C4-2B (cell line): Measurements from ENCODE around the gene XYLT1.
A peak's percentile ranks its signal among the peaks of the same experiment; 100 is the strongest.

Experiments
- H3K27ac ChIP-seq: fragments of 450-650 bp; 2 replicates; pipeline ENCODE4 v1.5.1; 2017
- ZFX ChIP-seq: fragments of 450-650 bp; IDR thresholded peaks from 2 replicates; pipeline ENCODE4 v1.6.1; 2017
- TF ChIP-seq, protein P1 (sequence below): fragments of 450-650 bp; conservative IDR thresholded peaks from 2 replicates; pipeline ENCODE4 v1.5.1; 2017; ENCODE audit warnings: mild to moderate bottlenecking

XYLT1 gene

DNA sequence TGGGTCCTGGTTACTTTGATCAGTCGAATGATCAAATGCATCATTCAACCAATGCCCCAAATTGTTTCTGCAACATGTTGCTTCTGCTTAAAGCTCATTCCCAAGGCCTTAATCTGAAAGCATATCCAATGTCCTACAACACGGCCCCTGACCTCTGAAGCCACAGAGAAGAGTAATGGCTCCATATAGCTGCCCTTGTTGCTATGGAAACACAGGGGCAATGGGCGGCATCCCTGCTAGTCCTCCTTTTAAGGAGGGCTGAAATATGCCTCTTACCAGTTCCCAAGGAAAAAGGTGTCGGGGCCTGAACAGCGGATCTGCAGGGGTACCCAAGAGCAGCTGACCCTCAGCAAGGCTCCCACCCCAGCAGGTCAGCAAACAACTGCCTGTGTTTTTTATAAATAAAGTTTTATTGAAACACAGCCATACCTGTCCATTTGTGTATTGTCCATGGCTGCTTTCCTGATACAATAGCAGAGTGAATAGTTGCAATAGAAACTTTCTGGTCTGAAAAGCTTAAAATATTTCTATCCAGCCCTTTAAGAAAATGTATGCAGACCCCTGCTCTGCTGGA, 210.4 kb downstream of the XYLT1 start:
- TF ChIP-seq ZFX, result no peak
- TF ChIP-seq, protein P1, sequence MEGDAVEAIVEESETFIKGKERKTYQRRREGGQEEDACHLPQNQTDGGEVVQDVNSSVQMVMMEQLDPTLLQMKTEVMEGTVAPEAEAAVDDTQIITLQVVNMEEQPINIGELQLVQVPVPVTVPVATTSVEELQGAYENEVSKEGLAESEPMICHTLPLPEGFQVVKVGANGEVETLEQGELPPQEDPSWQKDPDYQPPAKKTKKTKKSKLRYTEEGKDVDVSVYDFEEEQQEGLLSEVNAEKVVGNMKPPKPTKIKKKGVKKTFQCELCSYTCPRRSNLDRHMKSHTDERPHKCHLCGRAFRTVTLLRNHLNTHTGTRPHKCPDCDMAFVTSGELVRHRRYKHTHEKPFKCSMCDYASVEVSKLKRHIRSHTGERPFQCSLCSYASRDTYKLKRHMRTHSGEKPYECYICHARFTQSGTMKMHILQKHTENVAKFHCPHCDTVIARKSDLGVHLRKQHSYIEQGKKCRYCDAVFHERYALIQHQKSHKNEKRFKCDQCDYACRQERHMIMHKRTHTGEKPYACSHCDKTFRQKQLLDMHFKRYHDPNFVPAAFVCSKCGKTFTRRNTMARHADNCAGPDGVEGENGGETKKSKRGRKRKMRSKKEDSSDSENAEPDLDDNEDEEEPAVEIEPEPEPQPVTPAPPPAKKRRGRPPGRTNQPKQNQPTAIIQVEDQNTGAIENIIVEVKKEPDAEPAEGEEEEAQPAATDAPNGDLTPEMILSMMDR, result no peak
- H3K27ac ChIP-seq, result no peak overlapping the region

DNA sequence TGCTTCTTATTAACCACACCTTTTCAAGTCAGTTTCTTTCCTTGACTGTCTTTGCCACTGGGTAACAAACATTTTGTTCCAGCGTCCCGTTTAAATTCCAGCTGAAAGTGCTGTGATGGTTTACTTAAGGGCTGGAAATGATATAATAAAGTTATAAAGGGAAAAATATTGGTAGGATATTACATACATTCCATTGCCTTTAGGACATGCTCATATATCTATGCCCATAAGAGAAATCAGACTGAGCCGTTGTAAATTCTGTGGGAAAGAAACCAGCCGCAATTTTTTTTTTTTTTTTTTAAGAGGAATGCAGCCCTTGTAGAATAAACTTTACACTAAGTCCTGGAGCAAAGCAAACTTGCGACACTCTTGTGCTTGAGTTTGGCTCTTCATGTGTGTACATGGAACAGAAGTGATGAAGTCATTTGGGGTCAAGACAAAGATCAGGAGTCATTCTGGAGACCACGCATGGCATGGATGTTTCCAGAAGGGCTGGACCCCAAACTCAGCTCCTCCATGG, 210.9 kb downstream of the XYLT1 start:
- TF ChIP-seq, protein P1, result no peak
- TF ChIP-seq ZFX, result no peak
- no peak overlapping the region for H3K27ac ChIP-seq

DNA sequence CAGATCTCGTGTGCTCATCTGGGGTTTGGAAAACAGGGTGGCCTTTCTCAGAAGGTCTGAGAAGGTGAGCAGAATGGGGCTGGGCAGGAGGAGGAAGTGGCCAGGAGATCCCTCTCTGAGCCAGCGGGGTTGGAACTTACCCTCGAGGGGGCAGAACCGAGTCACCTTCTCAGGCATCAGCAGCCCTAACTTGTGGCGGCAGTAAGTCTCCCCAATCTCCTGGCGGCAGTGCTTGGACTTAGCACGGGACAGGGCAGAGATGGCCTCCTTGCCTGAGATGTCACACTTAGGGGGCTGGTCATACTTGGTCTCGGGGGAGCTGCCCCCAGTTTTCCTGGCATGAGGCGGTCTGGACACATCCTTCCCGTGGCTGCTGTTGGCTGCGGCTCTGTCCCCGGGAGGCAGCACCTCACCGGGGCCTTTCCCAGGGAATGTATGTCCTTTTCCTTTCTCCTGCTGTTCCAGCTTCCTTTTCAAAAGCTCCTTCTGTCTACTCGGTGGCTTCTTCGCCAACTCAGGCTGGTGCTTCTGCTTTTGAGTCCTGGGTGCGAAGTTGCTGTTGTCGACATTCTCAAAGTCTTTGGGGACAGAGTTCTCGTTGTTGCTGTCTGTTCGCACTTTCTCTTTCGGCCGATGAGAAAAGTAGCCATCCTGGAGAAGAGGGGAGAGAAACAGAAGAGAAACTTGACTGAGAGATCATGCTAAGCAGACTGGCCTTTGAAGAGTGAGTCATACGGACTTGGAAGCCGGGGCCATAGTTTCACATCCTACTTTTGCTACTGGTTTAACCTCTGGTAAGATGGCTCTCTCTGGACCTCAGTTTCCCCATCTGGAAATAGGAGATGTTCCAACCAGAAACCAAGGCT, 211.7 kb downstream of the XYLT1 start:
- TF ChIP-seq ZFX, result no peak
- TF ChIP-seq, protein P1, result peak; percentile 22
- H3K27ac ChIP-seq, result no peak overlapping the region

DNA sequence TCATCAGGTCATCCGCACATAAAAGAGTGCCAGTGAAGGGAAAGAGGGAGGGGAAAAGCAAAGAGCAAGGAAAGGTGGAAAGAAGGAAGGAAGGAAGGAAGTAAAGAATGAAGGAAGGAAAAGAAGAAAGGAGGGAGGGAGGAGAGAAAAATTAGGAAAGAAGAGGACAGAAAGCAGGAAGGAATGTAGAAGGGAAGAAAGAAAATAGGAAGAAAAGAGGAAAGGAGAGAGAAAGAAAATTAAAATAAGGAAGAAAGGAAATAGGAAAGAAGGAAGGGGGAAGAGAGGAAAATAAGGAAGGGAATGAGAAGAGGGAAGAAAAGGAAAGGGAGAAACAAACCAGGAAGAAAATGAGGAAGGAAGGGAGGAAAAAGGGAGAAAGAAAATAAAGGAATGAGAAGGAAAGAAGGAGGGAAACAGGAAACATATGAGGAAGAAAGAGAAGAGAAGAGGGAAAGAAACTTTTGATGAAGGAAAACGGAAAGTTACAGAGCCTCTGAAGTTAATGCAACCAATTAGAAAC, 212.6 kb downstream of the XYLT1 start:
- H3K27ac ChIP-seq, result no peak overlapping the region
- no peak for TF ChIP-seq ZFX
- TF ChIP-seq, protein P1, result no peak

DNA sequence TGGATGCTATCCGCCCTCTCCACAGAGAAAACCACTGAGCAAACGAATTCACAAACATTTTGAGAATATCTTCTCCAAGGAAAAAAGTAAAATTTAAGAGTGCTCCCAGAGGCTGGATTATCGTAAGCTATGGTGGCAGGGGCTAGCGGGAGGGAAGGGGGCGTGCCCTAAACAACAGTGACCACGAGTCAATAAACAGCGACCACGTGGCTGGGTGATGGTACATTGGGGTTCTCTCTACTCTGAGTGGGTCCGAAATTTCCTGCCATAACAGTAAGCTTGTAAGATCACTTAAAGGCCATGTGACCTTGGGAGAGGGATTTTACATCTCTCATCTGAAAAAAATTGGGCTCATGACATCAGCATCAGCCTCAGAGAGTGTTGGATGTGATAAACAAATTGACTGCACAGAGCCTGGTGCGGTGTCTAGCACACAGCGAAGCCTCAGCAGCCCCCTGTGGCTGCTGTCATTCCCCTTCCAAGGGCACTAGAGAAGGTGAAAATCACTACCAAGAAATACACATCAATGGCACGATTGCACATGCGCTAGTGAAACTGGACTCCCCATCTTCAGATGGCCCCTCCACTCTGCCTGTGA, 213.2 kb downstream of the XYLT1 start:
- no peak for TF ChIP-seq ZFX
- TF ChIP-seq, protein P1, result no peak
- no peak overlapping the region for H3K27ac ChIP-seq

DNA sequence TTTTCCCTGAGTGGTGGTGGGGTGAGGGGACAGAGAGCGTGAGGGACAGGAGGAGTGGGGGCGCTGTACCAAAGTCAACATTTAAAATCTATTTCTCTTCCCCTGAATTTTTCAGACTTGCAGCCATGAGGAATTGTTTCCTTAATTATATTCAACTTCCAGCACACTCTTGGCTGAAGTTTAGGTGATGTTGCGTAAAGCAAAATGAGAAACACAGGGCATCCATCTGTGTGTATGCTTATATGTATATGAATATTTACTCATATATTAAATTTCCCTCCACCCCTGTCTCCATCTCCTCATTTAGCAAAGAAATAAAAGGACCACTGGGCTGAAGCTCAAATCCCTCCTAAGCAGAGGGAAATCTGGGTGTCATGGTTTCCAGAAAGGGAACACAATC, 218.1 kb downstream of the XYLT1 start:
- TF ChIP-seq, protein P1, result no peak
- TF ChIP-seq ZFX, result no peak
- no peak overlapping the region for H3K27ac ChIP-seq
